HepG2 (cell line): ENCODE data around the gene APOC4. TPM values are rescaled to one million over a fixed set of nuclear protein-coding genes. Genes with fewer than 3 reads are reported as not detected.
A peak's percentile ranks its signal among the peaks of the same experiment; 100 is the strongest.

ENCODE experiments used
- ARNT ChIP-seq: fragments of 450-650 bp; IDR thresholded peaks from 2 replicates; pipeline ENCODE4 v1.6.1; 2017
- CBX5 ChIP-seq: sonication (generic); formaldehyde crosslinking; IDR thresholded peaks from 2 replicates; pipeline ENCODE4 v1.4.0; 2020; ENCODE audit warnings: missing genetic modification reagents, borderline replicate concordance
- HCFC1 ChIP-seq: fragments of 150-350 bp; IDR thresholded peaks from 2 replicates; pipeline ENCODE4 v1.6.1; 2014; ENCODE audit warnings: low read depth, low read length
- HDAC1 ChIP-seq: sonication (generic); formaldehyde crosslinking; IDR thresholded peaks from 2 replicates; pipeline ENCODE4 v1.5.1; 2020; ENCODE audit warnings: mild to moderate bottlenecking, missing genetic modification reagents
- HDAC2 ChIP-seq: sonication (generic); formaldehyde crosslinking; IDR thresholded peaks from 2 replicates; pipeline ENCODE4 v1.4.0; 2020; ENCODE audit warnings: missing genetic modification reagents
- HDAC6 ChIP-seq: fragments of 200-600 bp; sonication (generic); IDR thresholded peaks from 2 replicates; pipeline ENCODE4 v1.7.0; 2017; ENCODE audit warnings: mild to moderate bottlenecking, antibody characterized with exemption, low read length, low read depth
- HNRNPL ChIP-seq: fragments of 200-400 bp; formaldehyde crosslinking; IDR thresholded peaks from 2 replicates; pipeline ENCODE4 v1.6.1; 2017; ENCODE audit warnings: mild to moderate bottlenecking, low read depth, low read length
- JUNB ChIP-seq: sonication (generic); formaldehyde crosslinking; IDR thresholded peaks from 2 replicates; pipeline ENCODE4 v1.8.0; 2022; ENCODE audit warnings: missing genetic modification reagents, mild to moderate bottlenecking, borderline replicate concordance
- MYNN ChIP-seq: sonication (generic); formaldehyde crosslinking; IDR thresholded peaks from 2 replicates; pipeline ENCODE4 v1.4.0; 2020; ENCODE audit warnings: mild to moderate bottlenecking, low read depth, missing genetic modification reagents
- PITX1 ChIP-seq: sonication (generic); formaldehyde crosslinking; IDR thresholded peaks from 2 replicates; pipeline ENCODE4 v1.5.1; 2020; ENCODE audit warnings: mild to moderate bottlenecking, missing genetic modification reagents
- PRPF4 ChIP-seq: fragments of 200-400 bp; formaldehyde crosslinking; IDR thresholded peaks from 2 replicates; pipeline ENCODE4 v1.6.1; 2016; ENCODE audit warnings: low read length, low read depth; ENCODE audit not compliant: poor library complexity, severe bottlenecking
- SOX6 ChIP-seq, 2 experiments: fragments of 450-650 bp in 1 of 2; sonication (generic) in 1 of 2; formaldehyde crosslinking in 1 of 2; IDR thresholded peaks; 2 replicates each; pipeline versions ENCODE4 v1.4.0 to v1.6.1; 2017 to 2020; ENCODE audit warnings: antibody characterized with exemption in 1 of 2, mild to moderate bottlenecking in 1 of 2, missing genetic modification reagents in 1 of 2
- SP5 ChIP-seq: IDR thresholded peaks from 2 replicates; pipeline ENCODE4 v1.6.1; 2016; ENCODE audit warnings: low read depth, borderline replicate concordance
- ZBTB7A ChIP-seq: sonication (generic); formaldehyde crosslinking; IDR thresholded peaks from 2 replicates; pipeline ENCODE4 v1.8.0; 2022; ENCODE audit warnings: mild to moderate bottlenecking, missing genetic modification reagents
- ZFP62 ChIP-seq: sonication (generic); formaldehyde crosslinking; IDR thresholded peaks from 2 replicates; pipeline ENCODE4 v1.4.0; 2020; ENCODE audit warnings: missing genetic modification reagents
- ZNF572 ChIP-seq: sonication (generic); formaldehyde crosslinking; IDR thresholded peaks from 2 replicates; pipeline ENCODE4 v1.5.1; 2020; ENCODE audit warnings: mild to moderate bottlenecking, missing genetic modification reagents
- ZNF761 ChIP-seq: sonication (generic); formaldehyde crosslinking; conservative IDR thresholded peaks from 2 replicates; pipeline ENCODE4 v1.4.0; 2020; ENCODE audit warnings: mild to moderate bottlenecking, missing genetic modification reagents
- ZNF766 ChIP-seq: sonication (generic); formaldehyde crosslinking; IDR thresholded peaks from 2 replicates; pipeline ENCODE4 v1.5.0; 2020; ENCODE audit warnings: missing genetic modification reagents, borderline replicate concordance
- polyA plus RNA-seq, 8 experiments: library from polyadenylated mRNA; depleted of rRNA in 3 of 8; stranded (reverse) in 7 of 8; unstranded in 1 of 8; fragments of >200 nt; fragmentation: Illumina TruSeq in 4 of 8; extraction: Trizol in 4 of 8; gene quantifications; 2 replicates each; pipeline versions ENCODE4 v1.2.1 to v1.2.3, GENCODE V29; 2011 to 2016; ENCODE audit warnings: low read depth in 4 of 8, missing spikeins in 1 of 8, mixed read lengths in 1 of 8; ENCODE audit not compliant: insufficient read depth in 1 of 8
- total RNA-seq, 5 experiments: library from RNA; depleted of rRNA; stranded (reverse); fragments of >200 nt; fragmentation: Illumina TruSeq; extraction: Trizol; gene quantifications; 2 replicates each; pipeline ENCODE4 v1.2.3, GENCODE V29; 2016; ENCODE audit warnings: low read depth in 1 of 5
- TF ChIP-seq, protein P1 (sequence below): IDR thresholded peaks from 2 replicates; pipeline ENCODE4 v1.6.1; 2016; ENCODE audit warnings: missing biosample characterization, missing genetic modification reagents, low read depth
- TF ChIP-seq, protein P2 (sequence below): sonication (generic); formaldehyde crosslinking; IDR thresholded peaks from 2 replicates; pipeline ENCODE4 v1.4.0; 2020; ENCODE audit warnings: mild to moderate bottlenecking, missing genetic modification reagents
- TF ChIP-seq, protein P3 (sequence below), 2 experiments: sonication (generic) in 1 of 2; formaldehyde crosslinking in 1 of 2; IDR thresholded peaks; 2 replicates each; pipeline versions ENCODE4 v1.6.1 to v1.9.0; 2014 to 2022; ENCODE audit warnings: antibody characterized with exemption in 1 of 2, borderline replicate concordance in 1 of 2, inconsistent platforms in 1 of 2, low read depth in 1 of 2, missing genetic modification reagents in 1 of 2

Gene APOC4
- total and polyA plus RNA-seq, 2 of the 13 experiments (the other 11 are each of a cell fraction or from before 2014, with no cell fraction given): 0.46 TPM; not detected in 1

DNA sequence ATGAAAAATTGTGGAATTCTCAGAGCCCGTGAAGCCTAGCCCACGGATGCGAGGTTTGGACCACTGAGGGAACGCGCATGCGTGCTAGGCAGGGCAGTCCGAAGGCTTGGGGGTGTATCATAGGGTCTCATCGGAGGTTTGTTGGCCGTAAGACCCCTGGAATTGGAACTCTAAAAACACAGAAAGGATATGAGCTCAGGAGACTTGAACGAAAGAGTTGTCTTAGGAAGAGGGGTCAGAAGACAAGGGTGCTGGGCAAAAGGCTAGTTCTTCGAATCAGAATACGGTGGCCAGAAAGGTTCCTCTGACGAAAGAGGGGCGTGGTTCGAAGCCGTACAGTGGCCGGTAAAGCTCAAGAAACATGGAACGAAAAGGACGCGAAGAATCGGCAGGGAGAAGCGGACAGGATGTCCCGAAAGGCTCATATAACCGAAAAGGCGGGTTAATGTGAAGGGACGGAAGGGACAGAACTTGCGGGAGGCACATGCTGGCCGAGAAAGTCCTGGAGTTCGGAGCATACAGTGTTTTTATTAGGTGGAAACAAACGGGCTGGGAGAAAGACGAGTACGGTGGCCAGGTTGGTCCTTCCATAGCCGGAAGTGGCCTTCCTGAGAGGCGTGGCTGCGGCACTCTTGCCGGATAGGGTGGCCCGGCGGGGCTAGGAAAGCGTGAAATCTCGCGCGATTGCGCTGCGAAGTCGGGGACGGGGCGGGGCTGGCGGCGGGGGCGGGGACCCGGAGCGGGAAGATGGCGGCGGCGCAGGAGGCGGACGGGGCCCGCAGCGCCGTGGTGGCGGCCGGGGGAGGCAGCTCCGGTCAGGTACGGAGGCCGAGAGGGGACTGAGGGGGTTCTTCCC is 12.8 kb downstream of the APOC4 start, which contains the start of gene CLPTM1 (continued):
- TF ChIP-seq HDAC2 (CRISPR knock-in tag) (peak; percentile 46), MYNN (CRISPR knock-in tag) (no peak), ZNF761 (CRISPR knock-in tag) (peak; percentile 51), PRPF4 (no peak), ZBTB7A (CRISPR knock-in tag) (peak; percentile 39; the same call in 1 of the 2 replicates), CBX5 (CRISPR knock-in tag) (no peak), HDAC6 (no peak), ZNF766 (CRISPR knock-in tag) (no peak), HDAC1 (CRISPR knock-in tag) (peak; percentile 85), PITX1 (CRISPR knock-in tag) (no peak; the same call in 1 of the 2 replicates), HCFC1 (peak; percentile 44; the same call in 1 of the 2 replicates), SOX6 (IDR thresholded peaks at IDR 0.05) (no peak), SOX6 (CRISPR knock-in tag; IDR thresholded peaks at IDR 0.05) (peak; percentile 70; the same call in 1 of the 2 replicates), ZFP62 (no peak), HNRNPL (no peak), ZNF572 (CRISPR knock-in tag) (no peak), ARNT (no peak), JUNB (CRISPR knock-in tag) (no peak), SP5 (CRISPR knock-in tag) (peak; percentile 35; the same call in 1 of the 2 replicates)
- TF ChIP-seq, protein P1, sequence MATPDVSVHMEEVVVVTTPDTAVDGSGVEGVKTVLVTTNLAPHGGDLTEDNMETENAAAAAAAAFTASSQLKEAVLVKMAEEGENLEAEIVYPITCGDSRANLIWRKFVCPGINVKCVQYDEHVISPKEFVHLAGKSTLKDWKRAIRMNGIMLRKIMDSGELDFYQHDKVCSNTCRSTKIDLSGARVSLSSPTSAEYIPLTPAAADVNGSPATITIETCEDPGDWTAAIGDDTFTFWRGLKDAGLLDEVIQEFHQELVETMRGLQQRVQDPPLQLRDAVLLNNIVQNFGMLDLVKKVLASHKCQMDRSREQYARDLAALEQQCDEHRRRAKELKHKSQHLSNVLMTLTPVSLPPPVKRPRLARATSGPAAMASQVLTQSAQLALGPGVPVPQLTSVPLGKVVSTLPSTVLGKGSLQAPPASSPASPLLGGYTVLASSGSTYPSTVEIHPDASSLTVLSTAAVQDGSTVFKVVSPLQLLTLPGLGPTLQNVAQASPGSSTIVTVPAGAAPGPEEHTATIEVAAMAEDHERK (CRISPR knock-in tag): no peak
- TF ChIP-seq, protein P2, sequence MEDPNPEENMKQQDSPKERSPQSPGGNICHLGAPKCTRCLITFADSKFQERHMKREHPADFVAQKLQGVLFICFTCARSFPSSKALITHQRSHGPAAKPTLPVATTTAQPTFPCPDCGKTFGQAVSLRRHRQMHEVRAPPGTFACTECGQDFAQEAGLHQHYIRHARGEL: 0 out of 2 replicates have a peak, but pooled peaks have one; percentile 61
- TF ChIP-seq, protein P3, sequence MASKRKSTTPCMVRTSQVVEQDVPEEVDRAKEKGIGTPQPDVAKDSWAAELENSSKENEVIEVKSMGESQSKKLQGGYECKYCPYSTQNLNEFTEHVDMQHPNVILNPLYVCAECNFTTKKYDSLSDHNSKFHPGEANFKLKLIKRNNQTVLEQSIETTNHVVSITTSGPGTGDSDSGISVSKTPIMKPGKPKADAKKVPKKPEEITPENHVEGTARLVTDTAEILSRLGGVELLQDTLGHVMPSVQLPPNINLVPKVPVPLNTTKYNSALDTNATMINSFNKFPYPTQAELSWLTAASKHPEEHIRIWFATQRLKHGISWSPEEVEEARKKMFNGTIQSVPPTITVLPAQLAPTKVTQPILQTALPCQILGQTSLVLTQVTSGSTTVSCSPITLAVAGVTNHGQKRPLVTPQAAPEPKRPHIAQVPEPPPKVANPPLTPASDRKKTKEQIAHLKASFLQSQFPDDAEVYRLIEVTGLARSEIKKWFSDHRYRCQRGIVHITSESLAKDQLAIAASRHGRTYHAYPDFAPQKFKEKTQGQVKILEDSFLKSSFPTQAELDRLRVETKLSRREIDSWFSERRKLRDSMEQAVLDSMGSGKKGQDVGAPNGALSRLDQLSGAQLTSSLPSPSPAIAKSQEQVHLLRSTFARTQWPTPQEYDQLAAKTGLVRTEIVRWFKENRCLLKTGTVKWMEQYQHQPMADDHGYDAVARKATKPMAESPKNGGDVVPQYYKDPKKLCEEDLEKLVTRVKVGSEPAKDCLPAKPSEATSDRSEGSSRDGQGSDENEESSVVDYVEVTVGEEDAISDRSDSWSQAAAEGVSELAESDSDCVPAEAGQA (IDR thresholded peaks at IDR 0.05; ENCODE audit: low read depth): 0 out of 2 replicates have a peak, but pooled peaks have one; percentile 13
- TF ChIP-seq, protein P3 (CRISPR knock-in tag; IDR thresholded peaks at IDR 0.05; ENCODE audit: borderline replicate concordance): no peak
